ENCODE results near the gene ADAMTS8.

GRCh38 chr11:130429983-130430382, 1.6 kb upstream of the ADAMTS8 start:
- TF ChIP-seq POLR2A (IDR thresholded peaks at IDR 0.05; ENCODE audit: low read length) (no peak), GATA1 (IDR thresholded peaks at IDR 0.05; ENCODE audit: low read depth, low read length) (no peak)
